HG02938 (cell line): ENCODE data around the gene CDK8.

ENCODE experiments used
- ATAC-seq: cut with Tn5 transposase; IDR thresholded peaks from one replicate; pipeline ENCODE4 v1.9.1; 2021; ENCODE audit warnings: mild to moderate bottlenecking, moderate library complexity; ENCODE audit not compliant: unreplicated experiment

Gene CDK8

DNA sequence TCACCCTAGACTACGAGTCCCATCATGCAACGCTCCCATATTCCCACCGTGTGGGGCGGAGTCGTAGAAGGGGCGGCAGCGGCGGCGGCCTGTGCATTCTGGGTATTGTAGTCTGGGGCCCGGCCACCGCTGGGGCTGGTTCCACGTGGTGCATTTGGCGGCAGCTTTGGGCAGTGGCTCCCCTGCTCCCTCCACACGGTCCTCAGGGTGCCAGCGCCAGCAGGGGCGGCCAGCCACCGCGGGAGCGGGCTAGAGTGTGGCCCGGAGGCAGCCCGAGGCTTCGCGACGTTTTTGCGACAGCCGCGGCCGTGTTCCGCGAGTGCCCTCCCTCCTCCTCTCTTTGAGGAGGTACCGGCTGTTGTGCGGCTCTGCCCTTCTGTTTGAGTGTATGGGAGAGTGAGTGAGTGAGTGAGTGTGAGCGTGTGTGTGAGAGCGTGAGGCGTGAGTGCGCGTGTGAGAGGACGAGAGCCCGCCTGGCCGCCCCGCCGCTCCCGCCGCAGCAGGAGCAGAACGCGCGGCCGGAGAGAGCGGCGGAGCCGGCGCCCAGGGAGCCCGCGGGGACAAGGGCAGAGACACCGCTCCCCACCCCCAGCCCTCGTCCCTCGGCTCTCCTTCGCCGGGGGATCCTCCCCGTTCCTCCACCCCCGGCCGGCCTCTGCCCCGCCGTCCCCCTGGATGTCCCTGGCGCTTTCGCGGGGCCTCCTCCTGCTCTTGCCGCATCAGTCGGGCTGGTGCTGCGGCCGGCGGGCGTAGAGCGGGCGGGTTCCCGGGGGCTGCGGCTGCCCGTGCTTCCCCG is at the start of gene CDK8:
TSS of gene CDK8 (plus strand) at position 343 of the 796 bp plus-strand sequence. CDS start 513 bp downstream, outside the sequence.
- ATAC-seq, result peak; percentile 91

DNA sequence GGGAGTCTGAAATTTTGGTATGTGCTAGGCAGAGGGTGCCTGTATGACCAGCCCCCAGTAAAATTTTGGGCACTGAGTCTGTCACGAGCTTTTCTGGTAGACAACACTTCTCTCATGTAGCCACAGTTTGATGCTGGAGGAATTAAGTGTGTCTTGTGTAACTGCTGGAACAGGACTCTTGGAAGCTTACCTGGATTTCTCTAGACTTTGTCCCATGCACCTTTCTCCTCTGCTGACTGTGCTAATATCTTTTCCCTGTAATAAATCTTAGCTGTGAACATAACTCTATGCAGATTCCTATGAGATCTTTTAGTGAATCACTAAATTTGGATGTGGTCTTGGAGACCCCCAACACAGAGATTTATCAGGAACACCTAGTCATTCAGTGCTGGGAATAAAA is 45.6 kb upstream of the CDK8 start:
- no peak for ATAC-seq

DNA sequence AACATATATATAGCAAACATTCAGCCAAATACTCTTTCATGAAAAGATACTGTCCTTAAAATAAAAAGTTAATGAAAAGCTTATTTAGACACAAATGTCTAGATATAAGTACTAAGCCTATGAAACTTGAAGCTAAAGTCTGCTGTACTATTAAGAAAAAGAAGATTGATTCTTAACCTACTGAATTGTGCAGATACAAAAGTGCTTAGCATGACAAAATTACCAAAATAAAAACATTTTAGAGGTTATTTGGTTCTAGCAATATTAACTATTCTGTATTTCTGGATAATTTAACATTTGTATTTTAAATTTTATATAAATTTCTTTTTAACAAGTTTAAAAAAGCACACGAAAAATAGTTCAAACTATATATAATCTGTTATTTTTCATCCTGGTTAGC is 40.6 kb upstream of the CDK8 start:
- ATAC-seq, result no peak

DNA sequence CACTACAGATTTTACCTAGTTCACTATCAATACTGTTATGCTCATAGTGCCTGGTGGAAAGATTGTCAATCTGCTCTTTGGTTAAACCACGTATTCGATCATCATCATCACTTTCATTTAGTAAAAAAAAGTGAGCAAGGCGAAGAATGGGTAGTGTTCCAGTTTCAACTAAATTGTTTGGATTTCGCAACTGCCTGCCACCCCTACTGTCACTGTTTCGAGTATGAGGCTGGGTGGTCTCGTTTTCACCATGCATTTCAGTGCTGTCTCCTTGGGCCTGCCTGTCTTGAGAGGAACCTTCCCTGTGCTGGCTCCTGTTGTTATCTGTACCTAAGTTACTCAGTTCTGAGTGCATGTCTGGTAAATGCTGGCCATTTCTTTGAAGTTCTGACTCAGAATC is 39.9 kb upstream of the CDK8 start:
- ATAC-seq, result no peak

DNA sequence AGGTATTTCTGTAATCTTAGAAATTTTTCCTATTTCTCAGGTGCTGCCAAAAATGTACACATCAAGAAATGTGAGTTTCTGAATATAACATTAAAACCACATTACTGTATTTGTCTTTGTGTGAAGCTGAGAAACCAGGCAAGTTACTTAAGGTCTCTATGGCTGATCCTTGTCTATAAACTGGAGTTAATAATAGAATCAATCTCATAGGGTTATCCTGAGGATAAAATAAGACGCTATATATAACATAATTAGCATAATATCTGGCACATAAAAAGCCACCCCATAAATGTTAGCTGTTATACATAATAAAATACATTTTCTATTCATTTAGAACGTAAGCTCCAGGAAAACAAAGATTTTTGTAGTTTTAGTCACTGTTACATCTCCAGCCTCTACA is 37.9 kb upstream of the CDK8 start:
- no peak for ATAC-seq

DNA sequence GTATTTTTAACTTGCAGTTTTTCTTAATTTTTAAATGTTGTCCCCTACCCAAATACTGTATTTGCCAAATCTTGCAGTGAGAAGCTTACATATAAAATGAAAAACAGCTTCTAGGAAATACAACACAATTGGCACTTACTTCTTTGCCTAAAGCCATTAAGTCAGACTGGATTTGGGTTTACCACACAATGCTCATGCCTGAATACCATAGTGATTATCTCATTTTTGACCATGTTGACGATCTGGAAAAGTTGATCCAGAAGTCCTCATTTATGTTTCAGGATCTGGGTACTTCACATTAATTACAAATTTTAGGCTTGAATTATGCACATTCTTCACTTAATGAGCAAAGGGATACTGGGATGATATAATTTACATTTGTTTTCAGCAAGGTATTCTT is 34.2 kb upstream of the CDK8 start:
- ATAC-seq, result no peak

DNA sequence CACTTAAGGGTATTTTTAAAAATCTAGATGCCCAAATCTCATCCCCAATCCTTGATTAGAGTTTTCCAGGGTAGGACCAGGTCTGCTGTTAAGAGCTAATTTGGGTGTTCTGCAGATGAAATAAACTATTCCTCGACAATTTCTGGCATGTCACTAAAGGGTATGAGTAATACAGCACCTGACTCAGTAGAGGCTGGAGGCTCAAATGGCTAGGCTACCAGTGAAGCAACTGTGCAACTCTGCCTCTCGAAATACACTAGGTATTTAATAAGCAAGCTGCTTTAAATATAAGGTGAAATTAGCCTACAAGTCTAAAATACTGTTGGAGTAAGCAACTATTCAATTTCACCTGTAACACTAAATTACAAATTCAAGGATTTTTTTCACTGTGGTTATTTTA is 33.4 kb upstream of the CDK8 start:
- no peak for ATAC-seq

DNA sequence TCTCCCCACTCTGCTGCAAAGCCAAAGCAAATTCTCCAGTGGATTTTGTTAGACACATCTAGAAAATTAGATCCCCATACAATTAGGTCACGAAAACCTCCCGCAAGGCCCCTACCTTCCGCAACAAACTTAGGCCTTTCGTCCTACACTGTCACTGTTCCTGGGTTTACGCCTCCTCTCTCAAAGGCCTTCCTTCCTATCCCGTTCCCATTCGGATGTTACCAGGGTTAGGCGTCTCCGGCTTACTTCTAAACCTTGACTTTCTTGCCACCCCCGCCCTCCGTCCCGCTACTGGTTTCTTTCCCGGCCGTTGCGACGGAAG is 32.6 kb upstream of the CDK8 start:
- peak; percentile 23 for ATAC-seq

DNA sequence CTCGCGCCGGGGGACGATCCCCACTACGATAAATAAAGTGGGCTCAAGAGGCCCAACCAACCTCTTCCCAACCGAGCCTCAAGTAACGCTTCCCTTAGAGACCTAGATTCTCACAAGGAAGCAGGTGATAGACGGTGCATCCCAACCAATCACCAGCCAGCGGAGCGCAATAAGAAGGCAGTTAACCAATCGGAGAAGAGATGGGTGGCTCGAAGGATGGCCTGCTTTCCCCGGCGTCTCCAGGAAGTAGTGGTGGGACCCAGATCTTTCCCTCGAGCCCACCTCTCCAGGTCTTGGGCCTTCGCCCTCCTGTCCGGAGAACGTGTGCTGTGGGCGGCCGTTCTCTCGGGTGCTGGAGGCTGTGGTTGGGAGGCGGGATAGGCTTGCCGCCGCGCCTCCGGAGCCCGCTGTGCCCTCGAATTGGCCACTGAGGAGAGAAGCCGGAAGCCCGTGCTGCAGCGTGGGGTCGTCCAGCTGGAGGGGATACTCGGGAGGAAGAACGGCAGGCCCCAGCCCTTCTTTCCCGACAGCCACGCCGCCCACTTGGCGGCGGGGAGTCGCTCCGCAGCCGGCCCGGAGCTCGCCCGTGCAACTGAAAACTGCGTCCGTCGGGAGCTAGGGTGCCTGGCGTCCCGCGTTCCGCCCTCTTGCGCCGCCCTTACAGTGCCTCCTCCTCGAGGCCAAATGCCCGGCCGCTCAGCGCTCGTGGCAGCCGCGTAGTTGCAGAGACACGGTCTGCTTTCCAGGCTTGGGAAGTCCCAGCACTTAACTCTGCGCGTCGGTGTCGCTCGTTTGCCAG is 32.0 kb upstream of the CDK8 start, which contains the start of gene RNF6:
TSS of gene RNF6 (minus strand) at position 594 of the 799 bp plus-strand sequence. CDS start 2,665 bp downstream, outside the sequence.
- peak; percentile 95 for ATAC-seq

DNA sequence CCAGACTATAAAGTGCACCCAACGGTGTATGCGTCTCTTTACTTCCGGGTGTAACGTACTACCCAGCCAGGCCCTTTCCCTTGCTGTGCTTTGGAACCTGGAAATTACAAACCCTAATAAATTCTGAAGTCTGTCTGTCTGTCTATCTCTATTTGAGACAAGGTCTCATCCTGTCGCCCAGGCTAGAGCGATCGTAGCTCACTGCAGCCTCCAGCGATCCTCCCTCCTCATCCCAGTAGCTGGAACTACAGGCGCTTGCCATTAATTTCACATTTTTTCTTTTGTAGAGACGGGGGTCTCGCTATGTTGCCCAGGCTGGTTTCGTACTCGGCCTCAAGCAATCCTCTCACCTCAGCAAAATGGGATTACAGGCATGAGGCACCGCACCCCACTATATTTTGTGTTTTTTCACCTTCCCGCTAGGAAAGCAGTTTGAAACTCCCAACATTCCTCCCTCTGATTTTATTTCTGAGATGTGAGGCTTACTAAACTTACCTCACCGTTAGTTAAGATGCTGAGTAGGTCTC is 31.3 kb upstream of the CDK8 start:
- ATAC-seq, result peak; percentile 44

DNA sequence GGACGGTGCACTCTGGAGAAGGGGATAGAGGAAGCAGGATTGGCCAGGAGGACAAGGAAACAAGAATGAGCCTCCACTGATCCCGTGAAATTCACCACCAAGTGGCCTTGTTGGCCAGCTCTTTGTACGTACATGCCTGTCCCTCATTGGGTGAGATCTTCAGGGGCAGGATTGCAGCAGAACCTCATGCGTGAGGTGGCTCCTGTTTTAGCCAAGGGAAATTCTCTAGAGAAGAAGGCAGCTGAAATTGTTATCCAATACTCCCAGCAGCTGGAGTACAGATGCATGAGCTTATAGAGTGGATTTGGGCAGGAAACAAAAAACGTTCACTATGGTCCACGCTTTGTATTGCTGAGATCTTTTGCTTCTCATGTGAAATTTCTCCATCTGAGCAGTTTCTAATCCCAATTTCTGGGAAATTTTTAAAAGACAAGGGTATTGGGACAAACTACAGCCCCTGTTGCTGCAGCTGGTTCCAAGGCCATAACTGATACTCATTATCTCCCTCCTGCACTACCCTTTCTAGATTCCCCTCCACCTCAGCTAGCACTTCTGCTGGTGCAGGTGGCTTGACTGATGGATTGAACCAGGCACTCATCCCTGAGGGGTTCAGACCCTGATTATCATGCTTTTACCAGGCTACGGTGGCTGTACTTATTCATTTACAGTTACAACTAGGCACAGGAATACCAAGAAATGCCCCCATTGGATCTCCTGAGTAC is 27.9 kb upstream of the CDK8 start:
- ATAC-seq, result no peak

DNA sequence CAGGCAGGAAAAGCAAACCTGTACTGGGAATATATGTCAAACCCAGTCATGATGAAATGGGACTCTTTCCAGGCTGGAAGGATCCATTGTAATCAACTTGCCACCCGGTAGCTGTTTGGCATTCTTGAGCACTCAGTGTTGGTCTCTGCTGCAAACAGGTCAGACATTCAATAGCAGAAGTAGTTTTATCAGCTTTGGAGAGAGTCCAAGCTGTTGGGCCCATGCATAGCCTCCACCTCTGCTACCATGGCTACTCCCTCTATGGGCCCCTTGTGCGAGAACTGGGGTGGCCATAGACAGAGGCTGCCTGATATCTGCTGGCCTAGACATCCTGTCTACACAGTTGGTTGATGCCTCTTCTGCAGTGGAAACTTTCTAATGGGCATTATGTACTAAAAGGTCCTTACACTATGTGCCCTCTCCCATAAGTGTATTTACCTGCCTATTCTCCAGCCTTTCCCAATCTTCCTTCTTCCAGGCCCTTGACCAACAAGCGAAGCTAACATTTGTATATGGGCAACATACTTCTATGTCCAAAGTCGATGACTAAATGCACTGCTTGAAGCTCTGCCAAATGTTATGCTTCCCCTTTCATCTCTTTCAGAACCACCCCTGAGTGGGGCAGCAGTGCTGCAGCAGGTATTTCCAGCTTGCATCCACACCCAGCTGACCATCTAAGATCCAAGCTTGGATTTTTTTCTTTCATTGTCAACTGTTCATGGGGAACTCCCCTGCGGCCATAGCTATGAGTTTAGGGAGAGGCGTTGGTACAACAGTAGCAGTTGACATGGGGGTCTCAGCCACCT is 26.6 kb upstream of the CDK8 start:
- no peak for ATAC-seq

DNA sequence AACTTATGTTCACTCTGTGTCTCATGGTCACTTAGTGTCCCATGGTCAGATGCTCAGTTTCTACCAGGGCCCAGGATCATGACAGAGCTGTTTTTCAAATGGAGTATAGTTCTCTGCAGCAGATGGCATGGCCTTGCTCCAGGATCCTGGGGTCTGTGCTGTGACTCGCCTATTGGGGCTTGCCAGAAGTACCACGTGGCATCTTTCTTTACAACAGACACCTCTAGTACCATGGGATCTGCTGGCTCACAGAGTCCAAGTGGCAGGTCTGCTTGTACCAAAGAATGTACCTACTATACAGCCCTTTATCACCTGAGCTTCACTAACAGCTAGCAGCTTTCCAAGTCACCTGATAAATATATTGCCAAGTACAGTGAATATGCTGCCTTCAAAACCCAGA is 25.8 kb upstream of the CDK8 start:
- ATAC-seq, result no peak

DNA sequence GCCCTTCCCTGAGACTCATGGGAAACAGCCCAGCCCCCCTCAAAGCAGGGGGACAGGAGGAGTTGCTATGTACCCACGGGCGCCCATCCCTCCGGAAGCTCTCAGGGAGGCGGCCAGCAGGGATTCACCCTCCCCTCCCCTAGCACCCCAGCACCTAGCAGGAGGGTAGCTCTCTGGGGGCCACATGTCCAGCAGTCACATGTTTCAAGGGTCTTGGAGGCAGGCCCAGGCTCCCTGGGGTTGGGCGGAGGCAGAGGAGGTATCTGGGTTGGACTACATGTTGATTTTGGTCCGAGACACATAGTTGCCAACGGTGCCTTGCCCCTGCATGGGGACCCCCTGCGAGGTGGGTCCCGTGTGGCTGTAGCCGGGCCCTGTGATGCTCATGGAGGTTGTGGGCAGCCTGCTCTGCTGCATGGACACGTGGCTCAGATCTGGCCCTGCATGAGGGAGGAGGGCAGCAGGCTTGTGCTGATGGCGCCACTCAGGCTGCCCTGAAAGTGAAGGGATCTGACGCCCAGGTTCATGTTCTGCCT is 24.8 kb upstream of the CDK8 start:
- ATAC-seq, result no peak

DNA sequence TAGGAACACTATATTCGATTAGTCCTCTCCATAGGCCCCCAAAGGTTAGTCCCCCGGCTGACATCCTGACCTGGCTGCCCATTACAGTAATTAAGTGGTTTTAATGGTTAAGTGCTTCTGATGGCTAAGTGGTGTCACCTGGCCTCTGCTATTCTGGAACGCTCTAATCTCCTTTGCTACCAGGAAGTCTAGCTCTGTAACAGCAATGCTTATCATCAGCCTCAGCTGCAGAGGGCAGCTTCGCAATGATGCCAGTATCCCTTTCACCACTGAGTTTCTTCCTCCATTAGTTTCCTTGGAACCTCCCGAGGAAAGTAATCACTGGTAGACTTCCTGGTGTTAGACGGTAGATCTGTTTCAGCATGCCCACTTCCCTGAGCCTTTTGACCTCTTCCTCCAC is 23.2 kb upstream of the CDK8 start:
- no peak for ATAC-seq

DNA sequence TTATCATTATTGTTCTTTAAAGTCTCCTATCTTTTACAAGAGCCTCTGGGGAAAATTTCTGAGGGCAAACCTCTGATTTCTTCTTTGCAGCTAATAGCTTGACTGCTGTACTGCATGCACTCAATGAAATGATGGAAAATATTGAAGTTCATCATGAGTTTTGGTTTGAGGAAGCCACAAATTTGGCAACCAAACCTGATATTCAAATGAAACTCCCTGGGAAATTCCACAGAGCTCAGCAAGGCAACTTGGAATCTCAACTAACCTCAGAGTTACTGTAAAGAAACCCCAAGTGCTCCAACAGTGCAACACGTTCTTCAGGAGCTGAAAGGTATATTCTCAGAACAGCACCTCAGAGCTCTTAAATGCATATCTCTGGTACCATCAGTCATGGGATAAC is 17.6 kb upstream of the CDK8 start:
- no peak for ATAC-seq

DNA sequence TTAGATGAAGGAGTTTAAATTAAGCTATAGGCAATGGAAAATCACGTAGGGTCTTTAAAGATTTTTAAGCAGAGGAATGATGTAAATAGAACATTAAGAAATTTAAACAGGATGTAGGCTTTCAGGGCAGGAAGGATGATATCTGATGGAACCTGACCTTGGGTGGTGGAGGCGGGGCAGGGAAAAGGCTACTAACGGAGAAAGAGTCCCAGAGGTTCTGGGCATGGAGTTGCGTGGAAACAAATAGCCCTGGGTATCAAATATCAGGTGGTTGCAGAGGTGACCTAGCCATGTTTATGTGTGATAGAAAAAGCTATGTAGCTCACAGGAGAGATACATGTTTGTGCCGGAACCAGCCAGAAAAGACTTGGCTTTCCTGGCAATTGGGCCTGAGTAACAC is 7.8 kb upstream of the CDK8 start:
- no peak for ATAC-seq

DNA sequence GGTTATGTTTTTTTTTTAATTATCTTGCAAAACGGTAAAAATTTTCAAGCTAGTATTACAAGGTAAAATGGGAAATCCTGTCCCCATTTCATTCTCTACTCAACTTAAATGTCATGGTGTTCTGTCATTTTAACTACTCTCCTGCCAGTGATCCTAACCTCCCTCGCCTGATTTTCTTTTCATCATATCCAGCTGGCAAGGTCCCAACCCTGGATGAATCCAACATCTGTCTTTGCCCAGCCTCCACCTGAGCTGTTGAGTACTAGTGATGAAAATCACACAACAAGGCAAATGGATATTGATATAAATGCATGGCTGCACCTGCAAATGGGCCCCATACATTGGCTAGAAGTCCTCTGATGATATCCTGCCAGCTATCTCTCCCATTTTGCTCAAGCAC is 6.9 kb upstream of the CDK8 start:
- ATAC-seq, result no peak

DNA sequence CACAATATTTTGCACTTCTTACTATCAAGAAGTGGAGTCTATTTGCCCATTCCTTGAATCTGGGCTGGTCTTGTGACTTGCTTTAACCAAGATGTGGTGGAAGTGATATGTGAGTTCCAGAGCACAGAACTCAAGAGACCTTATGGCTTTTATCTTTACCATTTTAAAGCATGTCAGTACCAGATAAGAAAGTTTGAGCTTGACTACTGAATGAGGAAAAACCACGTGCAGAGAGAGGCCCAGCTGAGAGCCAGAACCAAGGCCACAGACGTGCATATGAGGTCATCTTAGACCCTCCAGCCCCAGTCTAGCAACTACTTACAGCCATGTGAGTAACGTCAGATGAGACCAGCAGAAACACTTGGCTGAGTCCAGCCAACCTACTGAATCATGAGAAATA is 6.3 kb upstream of the CDK8 start:
- ATAC-seq, result no peak

DNA sequence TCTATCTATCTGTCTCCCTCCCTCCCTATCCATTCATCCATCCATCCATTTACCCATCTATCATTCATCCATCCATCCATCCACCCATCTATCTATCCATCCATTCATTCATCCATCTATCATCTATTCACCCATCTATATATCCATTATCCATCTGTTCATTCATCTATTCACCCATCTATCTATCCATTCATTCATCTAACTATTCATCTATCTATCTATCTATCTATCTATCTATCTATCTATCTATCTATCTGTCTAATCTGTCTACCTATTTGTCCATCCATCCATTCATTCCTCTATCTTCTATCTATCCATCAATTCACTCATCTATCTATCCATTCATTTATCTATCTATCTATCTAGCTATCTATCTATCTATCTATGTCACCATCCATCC is 4.4 kb upstream of the CDK8 start:
- no peak for ATAC-seq
